HG03439 (cell line): ENCODE data around the gene ARL9.

Experiments
- ATAC-seq: cut with Tn5 transposase; IDR thresholded peaks from one replicate; pipeline ENCODE4 v1.9.1; 2021; ENCODE audit warnings: mild to moderate bottlenecking, moderate library complexity; ENCODE audit not compliant: unreplicated experiment

ARL9 gene

GRCh38 chr4:56531149-56531770 lies 25.7 kb downstream of the ARL9 start:
- ATAC-seq = no peak

- ATAC-seq = no peak
Observed at GRCh38 chr4:56531823-56532222, 26.2 kb downstream of the ARL9 start.

GRCh38 chr4:56532239-56532638 lies 26.6 kb downstream of the ARL9 start:
- ATAC-seq = no peak

- no peak for ATAC-seq
Observed at GRCh38 chr4:56535915-56536314, 30.3 kb downstream of the ARL9 start.

- no peak for ATAC-seq
Observed at GRCh38 chr4:56537147-56537546, 31.6 kb downstream of the ARL9 start.

- ATAC-seq = no peak
Observed at GRCh38 chr4:56540826-56541225, 35.2 kb downstream of the ARL9 start.

GRCh38 chr4:56544573-56545131 lies 39.1 kb downstream of the ARL9 start:
- peak; percentile 95 for ATAC-seq

GRCh38 chr4:56550642-56551041 lies 45.1 kb downstream of the ARL9 start:
- no peak for ATAC-seq

- no peak for ATAC-seq
Observed at GRCh38 chr4:56551516-56551915, 45.9 kb downstream of the ARL9 start.

GRCh38 chr4:56552273-56552672 lies 46.7 kb downstream of the ARL9 start:
- no peak for ATAC-seq

GRCh38 chr4:56570041-56570440 lies 64.5 kb downstream of the ARL9 start:
- ATAC-seq = no peak
